NCI-H2107 (cell line): Measurements from ENCODE around the gene AGAP5.
"Not testable (repeated sequence)": the region's sequence is repeated elsewhere in the genome, so short reads cannot be mapped to it uniquely, and the experiment has no call there.

Experiments used
- DNase-seq: peaks from one replicate; lab custom pipeline; 2025; lab: John Stamatoyannopoulos, UW

Gene AGAP5

DNA sequence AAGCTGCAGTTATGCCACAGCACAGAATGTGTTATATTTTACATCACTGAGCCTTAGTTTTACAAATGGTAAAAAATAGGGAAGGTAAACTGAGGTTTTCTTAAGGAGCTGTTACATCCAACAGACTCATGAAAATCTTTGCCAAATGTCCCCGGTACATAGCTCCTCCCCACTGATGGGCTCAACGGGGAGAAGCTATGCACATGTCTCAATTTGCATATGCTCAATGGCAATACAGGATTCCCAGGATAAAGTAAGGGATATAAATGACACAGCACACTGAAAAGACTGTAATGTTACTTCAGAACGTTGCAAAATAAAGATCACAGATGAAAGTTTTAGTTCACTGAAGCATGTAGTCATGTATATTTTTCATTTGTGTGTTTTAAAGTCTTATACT lies 16.6 kb upstream of the AGAP5 start:
- not testable (repeated sequence) for DNase-seq

DNA sequence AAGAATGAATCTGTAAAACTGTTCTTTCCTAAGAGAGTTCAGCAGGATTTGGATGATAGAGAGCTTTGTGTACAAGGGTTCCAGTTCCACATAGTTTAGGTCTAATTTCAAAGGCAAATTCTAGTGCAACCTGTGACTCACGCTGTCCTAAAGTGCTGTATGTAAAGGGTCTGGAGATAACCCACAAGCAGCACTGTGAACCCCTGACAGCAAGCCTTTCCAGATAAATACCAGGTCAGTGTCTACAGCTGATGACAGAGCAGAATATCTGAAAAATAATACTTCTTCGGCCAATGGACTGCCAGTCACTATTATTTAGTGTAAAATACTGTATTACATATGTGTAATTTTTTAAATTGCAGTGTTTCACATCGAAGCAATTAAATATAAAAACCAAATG lies 16.0 kb upstream of the AGAP5 start:
- DNase-seq, result not testable (repeated sequence)

DNA sequence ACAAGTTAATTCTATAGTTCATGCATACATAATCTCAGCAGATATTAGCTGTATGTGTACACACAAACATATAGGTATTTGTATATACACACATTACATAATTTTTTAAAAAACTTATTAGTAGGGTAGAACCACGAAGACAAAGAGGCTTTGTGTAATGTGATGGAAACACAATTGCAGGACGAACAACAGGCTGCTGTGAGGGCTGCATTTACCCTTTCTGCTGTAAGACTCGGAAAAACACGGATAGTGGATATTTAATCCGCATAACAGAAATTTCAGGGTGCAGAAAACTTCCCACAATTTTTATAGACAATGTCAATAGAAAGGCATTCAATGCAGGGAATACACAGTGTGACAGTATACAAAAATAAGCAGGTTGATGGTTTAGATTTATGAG lies 13.8 kb upstream of the AGAP5 start:
- not testable (repeated sequence) for DNase-seq

DNA sequence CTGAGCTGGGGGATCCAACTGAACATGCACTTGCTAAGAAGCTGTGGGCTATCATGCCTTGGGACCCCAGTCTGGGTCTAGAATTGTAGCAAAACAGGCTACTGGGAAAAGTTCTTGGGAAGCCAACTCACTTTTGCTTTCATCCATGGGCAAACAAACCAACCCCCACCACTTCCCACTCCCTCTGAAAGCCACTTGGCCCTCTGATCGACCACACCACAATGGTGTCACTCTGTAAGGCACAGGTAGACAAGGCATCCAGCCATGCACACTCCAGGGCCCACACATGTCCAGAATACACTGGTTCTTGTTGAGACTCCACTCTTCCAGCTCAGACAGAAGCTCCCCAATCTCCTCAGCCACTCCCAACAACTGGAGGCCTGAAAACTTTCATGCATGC lies 10.2 kb upstream of the AGAP5 start:
- DNase-seq, result not testable (repeated sequence)

DNA sequence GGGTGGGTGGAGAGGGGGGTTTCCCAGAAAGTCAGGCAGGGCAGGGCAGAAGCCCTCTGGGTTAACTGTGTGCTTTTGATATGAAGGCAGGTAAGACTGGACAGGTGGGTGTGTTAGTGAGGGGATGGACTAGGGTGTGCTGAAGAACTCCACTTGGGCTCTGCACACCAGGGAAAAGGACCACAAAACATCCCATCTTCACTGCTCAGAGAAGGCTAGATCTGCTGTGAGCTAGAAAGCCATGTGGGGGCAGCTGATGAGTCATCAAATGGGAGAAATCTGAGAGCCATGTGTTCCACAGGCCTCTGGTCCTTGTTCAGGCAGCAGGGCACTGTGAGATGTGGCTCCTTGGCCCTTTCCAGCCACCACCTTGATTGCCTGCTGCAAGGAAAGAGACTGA lies 9.7 kb upstream of the AGAP5 start:
- DNase-seq, result not testable (repeated sequence)

DNA sequence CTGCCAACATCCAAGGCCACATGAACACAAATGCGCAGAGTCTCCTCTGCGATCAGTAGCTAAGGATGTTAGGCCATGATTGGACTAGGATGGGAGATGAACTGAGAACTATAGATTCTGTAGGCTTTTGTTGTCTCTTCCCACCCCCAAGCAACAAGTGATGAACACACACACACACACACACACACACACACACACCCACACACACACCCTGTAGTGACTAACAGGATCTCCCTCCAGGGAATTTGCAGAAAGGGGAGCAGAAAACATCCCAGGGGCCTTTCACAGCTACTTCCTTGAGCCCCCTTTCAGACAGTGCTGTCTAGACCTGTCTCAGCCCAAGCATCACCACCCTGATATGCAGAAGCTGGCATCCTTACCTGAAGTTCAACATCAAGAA lies 8.6 kb upstream of the AGAP5 start:
- not testable (repeated sequence) for DNase-seq

DNA sequence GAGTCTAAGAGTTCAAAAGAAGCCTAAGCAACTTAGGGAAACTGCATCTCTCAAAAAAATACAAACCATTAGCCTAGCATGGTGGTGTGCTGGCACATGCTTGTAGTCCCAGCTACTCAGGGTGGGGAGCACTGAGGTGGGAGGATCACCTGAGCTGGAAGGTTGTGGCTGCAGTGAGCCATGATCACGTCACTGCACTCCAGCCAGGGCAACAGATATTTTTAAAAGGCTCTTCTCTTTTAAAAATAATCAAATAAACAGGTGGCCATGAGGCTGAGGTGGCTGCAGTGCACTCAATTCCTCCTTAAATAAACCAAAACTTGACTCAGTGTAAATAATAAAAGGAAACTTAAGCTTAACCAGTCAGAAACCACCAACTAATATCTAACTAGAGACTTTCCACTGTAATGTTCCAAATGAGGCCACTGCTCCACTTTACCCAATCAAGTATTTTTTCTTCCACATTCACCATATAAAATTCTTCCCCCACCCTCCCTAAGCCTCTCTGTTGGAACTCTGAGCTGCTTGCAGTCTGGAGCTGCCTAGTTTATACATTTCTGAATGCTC lies 7.7 kb upstream of the AGAP5 start:
- DNase-seq, result not testable (repeated sequence)

DNA sequence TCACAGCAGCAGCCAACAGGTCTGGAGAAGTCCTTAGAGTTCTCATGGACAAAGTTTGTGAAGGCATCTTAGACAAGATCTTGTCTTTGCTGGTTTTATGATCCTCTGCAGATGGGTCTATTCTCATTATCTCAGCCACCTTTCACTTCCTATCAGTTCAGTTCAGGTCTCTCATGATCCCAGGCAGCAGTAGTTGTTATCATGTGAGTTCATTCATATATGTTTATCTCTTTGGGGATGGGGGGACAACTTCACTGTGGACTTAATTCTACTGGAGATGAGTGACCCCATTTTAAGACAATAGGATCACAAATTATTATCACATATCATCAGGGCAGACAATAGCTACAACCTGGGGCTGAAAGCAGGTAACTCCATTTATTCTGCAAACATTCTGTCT lies 6.0 kb upstream of the AGAP5 start:
- not testable (repeated sequence) for DNase-seq

DNA sequence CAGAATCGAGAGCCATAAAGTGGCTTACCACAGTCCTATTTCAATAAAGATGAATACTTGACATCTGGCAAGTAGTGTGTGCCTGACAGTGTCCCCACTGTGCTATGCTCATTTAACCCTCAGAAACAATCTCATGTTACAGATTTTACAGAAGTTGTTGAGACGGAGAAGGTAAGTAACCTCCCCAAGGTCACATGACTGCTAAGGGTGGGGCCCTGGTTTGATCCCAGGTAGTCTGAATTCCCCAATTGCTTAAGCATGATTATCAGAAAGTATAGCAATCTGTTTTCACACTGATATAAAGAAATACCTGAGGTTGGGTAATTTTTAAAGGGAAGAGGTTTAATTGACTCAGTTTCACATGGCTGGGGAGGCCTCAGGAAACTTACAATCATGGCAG lies 910 bp upstream of the AGAP5 start:
- not testable (repeated sequence) for DNase-seq

DNA sequence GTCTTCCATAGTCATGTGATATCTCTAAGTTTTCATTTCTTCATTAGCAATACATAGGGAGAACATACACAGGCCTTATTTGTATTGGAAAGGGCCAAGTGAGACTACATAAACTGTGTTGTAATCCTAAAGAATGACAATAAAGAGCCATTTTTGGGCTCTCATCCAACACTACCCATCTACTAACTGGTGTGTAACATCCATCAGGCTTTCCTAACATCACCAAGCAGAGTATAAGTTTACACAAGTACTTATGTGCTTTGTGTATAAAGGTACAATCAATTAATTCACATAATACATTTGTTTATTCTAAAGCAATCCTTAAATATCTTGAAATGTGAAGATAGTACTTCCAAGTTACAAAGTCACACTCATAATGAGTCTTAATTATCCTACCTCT lies 2.6 kb downstream of the AGAP5 start:
- not testable (repeated sequence) for DNase-seq

DNA sequence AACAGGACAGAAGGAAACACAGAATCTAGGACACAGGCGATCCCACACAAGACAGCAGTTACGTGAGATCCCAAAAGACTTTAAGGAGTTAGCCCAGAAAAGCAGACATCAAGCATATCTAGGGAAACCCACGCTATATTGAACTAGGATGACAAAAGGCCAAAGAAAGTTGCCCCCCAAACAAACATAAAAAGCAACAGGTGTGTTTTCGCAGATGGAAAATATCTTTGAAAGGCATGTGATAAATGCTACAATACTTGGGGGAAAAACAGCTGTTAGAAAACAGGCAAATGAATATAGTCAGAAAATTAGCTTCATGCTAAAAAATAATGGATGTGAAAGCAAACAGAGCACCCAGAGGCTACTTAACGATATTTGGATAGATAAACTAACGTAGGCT lies 7.2 kb downstream of the AGAP5 start:
- not testable (repeated sequence) for DNase-seq

DNA sequence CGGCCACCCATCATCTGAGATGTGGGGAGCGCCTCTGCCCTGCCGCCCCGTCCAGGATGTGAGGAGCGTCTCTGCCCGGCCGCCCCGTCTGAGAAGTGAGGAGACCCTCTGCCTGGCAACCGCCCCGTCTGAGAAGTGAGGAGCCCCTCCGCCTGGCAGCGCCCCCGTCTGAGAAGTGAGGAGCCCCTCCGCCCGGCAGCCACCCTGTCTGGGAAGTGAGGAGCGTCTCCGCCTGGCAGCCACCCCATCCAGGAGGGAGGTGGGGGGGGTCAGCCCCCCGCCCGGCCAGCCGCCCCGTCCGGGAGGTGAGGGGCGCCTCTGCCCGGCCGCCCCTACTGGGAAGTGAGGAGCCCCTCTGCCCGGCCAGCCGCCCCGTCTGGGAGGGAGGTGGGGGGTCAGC lies 8.3 kb downstream of the AGAP5 start:
- DNase-seq, result not testable (repeated sequence)

DNA sequence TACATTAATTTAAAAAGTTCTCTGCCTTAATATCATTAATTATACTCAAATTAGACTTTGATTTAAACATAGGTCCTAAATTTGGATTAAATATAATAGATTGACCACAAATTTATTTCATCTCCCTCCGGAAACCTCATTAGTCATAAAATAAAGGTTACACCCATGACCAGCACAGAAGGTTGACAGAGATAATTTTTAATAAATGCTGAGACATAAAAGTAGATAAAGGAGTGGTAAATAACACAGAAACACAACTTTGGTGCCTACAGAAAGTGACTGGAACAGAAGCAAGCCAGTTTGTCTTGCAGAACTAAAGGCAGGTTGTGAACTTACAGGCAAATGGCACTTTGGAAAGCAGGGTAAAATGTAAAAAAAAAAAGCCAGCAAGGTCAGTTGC lies 10.3 kb downstream of the AGAP5 start:
- DNase-seq, result not testable (repeated sequence)

DNA sequence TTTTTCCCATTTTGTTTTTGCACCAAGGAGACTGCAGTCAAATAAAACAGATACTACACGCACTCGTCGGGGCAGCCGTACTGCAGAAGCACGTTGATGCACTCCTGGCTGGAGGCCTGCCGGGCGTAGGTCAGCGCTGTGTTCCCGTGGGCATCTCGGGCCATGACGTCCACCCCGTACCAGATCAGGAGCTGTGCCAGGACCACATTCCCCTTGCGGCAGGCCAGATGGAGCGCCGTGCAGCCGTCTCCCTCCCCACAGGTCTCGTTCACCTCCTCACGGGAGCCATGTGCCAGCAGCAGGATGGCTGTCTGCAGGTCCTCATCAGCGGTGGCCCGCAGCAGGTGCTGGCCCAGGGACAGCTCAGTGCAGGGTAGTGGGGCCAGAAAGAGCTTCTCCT lies 23.4 kb downstream of the AGAP5 start:
- not testable (repeated sequence) for DNase-seq

DNA sequence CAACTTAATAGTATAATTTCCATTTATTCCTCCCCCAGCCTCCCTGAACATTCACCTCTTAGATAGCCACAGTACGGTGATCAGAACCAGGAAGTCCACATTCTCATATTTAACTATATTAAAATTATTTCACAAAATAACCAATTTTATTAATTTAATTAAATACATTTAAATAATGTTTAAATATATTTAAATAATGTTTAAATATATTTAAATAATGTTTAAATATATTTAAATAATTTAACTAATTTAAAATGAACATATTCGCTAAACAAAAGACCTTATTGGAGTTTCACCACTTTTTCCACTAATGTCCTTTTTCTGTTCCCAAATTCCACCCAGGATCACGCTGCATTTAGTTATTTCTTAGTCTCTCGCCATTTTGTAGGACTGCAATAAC lies 29.5 kb downstream of the AGAP5 start:
- DNase-seq, result not testable (repeated sequence)

DNA sequence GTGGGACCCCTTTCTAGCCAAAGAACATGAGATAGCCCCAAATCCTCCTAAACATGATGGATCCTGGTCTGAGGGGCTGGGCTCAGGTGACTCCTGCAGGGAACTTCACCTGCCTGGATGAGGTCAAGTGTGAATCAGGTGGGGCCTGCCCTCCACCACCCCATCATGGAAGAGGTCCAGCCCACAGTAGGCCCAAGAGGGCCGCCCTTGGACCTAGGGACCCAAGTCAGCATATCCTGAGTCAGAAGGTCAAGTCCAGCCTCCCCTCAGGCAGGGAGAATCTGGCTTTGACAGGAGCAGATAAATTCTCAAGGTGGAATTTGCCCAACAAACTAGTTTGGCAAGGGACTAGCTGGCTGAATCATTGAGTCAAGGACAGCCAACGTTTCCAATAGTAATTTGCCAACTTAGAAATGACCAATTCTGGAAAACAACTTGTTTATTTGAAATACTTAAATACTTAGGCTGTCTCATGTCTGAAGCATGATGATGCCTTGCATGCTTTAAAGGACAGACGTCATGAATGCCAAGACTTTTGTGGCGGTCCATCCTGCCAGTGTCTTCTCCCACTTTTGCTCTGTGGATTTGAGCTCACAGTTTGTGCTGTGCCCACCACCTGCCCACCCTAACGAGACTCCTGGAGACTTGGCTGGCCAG lies 31.6 kb downstream of the AGAP5 start:
- DNase-seq, result not testable (repeated sequence)

DNA sequence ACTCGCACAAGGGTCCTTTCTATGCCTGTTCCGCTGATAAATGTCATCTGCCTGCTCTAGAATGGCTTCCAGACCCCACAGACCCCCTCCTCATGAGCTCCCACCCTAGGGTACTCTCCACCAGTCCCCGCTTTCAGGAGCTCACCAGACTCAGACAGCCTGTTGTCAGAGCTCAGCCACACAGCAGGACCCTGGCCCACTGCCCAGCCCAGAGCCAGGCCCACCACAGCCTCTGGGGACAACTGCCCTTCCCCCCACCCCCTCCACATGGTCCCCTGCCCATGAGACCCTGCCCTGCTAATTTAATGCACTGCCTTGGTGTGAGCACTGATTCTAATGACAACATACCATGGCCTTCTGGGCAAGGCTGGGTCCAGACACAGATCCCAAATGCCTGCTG lies 32.3 kb downstream of the AGAP5 start:
- not testable (repeated sequence) for DNase-seq

DNA sequence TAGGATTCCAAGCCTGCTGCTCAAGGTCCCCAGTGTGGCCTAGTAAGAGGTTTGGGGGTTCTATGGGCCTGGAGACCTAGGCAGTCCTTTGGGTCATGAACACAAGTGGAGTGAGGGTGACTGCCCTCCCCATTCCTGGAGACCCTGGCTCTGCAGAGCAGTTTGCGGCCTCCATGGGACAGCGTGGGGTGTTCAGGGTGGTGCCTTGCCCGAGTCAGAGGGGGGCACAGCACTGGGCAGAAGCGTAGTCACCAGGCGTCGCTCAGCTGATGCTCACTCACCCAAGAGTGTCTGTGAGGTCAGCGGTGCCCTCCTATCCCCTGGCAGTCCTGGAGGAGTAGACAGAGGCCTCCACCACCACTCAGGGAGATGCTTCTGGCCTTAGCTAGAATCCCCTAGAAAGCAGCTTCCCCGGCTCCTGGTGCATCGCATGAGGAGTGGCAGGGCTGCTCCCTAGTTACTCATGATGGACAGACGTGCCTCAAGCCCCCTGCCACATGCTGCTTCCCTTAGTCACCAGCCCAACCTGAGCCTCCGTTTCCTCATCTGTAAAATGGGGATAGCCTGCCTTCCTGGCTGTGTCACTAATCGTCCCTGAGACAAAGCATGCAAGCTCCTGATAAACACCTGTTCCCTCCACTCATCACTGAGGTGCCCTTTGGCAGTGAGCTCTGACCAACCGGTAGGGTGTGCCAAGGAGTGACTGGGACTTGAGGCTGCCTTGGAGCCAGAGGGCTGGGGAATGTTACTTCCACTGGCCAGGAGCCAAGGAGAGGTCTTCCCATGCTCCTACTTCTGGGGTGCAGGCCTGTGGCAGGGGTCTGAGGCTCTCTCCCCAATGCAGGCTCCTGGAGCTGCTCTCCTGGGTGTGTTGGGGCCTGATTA lies 33.5 kb downstream of the AGAP5 start:
- not testable (repeated sequence) for DNase-seq

DNA sequence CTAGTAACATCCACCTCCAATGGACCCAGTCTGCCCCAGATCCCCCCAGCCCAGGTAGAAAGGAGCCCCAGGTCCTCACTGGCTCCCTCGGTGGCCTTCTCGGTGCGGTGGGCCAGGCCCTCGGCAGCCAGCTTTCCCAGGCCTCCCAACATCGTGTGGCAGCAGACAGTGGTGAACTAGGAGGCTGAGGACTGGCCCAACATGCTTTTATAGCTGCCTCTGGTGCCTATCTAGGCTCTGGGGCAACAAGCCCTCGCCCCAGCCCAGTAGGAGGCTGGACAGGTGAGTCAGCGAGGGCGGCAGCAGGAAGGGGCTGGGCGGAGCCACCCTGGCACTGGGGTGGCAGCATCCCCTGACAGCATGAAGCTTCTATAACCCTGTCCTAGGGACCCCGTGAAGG lies 34.3 kb downstream of the AGAP5 start:
- DNase-seq, result not testable (repeated sequence)

DNA sequence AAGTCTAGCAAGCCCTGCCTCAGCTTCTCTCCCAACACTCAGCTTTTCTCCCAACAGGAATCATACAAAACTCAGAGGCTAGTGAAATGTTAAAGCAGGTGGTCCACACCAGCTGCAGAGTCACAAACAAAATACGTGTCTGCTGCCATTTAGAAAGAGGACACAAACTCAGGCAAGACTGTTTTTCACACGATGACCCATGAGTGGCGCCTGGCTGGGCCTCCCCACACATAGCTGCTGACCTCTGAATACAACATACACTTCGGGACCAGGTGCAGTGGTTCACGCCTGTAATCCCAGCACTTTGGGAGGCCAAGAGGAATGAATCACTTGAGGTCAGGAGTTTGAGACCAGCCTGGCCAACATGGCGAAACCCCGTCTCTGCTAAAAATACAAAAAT lies 35.2 kb downstream of the AGAP5 start:
- not testable (repeated sequence) for DNase-seq

DNA sequence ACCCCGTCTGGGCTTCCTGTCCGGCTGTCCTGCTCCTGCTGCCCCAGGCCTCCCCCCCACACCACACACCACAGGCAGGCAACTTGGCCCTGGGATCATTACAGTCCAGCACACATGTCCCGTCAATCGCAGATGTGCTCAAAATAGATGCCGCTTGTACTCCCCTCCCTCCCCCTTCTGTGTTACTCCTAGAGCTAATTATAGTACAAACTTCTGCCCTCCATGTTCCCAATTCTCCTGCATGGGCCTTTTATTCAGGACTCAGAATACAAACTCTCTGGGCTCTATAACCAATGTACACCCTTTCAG lies 42.0 kb downstream of the AGAP5 start, which contains the start of gene SYNPO2L:
Gene SYNPO2L, minus strand, starts transcription at position 40 of the 309 bp plus-strand sequence. CDS start 107 bp downstream, outside the sequence.
- no peak for DNase-seq

DNA sequence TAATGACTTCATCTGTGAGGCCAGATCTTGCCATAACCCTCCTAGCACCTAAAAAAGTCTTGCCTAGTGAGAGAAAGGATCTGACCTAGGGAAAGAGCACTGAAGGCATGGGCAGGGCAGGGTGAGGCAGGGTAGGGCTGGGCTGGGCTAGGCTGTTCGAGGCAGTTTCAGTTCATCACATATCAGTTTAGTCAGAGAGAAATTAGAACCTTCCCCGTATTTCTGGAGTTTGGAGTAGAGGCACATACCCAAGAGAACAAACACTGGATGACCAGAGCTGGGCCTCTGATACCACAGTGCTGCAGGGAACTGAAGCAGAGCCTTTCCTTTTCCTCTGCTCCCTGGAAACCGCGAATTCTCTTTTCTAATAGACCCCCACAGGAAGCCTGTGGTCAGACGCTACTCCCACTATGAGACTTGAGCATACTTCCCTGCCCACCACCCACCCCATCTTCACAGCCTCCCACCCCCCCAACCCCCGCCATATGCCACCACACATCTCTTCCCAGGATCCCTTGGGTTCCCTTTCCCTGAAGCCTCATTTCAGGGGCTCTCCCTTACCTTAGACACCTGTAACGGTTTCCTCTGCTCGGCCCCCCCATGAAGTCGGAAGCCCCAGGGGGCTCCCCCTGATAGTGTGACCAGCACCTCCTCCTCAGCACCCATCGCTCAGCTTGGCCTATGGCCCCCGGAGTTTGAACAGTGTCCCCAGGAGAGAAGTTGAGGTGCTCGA lies 42.5 kb downstream of the AGAP5 start:
- DNase-seq, result no peak
